Neural progenitor cell (in vitro differentiated cells): ENCODE data around the gene POLR2J2.
"Not testable (repeated sequence)": the region's sequence is repeated elsewhere in the genome, so short reads cannot be mapped to it uniquely, and the experiment has no call there.

ENCODE experiments used
- EZH2 ChIP-seq: fragments of 200-600 bp; sonication (generic); IDR thresholded peaks from 2 replicates; pipeline ENCODE4 v1.6.1; 2017; ENCODE audit warnings: antibody characterized with exemption, mild to moderate bottlenecking, moderate library complexity
- EZH2phosphoT487 ChIP-seq: fragments of 200-600 bp; sonication (generic); IDR thresholded peaks from 2 replicates; pipeline ENCODE4 v1.6.1; 2017; ENCODE audit warnings: antibody characterized with exemption
- TF ChIP-seq, protein P1 (sequence below): fragments of 200-600 bp; sonication (generic); IDR thresholded peaks from 2 replicates; pipeline ENCODE4 v1.5.1; 2017; ENCODE audit warnings: antibody characterized with exemption, mild to moderate bottlenecking

DNA sequence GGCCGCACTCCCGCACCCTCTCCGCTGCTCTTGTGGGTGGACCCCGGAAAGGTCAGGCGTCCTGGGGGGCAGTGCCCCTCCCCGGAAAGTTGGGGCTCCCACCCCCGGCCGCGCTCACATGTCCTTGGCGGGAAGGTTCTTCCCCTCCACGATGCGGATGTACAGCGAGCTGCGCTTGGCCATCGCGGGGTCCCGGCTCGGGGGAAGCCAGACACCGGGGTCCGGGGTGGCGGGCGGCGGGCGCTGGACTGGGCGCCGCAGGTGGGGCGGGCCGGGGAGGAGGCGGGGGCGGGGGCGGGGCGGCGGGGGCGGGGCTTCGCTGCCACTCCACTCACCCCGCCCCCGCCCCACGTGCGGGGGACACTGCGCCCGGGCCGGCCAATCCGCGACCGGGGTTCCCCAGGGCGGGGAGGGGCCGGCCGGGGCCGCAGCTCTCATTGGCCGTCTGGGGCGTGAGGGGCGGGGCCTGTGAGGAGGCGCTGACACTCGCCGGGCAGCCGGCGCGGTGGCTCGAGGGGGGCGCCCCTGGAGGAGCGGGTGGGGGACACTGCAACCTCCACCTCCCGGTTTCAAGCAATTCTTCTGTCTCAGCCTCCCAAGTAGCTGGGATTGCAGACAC, 54.8 kb downstream of the POLR2J2 start, which contains the start of gene RASA4:
- not testable (repeated sequence) for TF ChIP-seq EZH2, EZH2phosphoT487
- TF ChIP-seq, protein P1, sequence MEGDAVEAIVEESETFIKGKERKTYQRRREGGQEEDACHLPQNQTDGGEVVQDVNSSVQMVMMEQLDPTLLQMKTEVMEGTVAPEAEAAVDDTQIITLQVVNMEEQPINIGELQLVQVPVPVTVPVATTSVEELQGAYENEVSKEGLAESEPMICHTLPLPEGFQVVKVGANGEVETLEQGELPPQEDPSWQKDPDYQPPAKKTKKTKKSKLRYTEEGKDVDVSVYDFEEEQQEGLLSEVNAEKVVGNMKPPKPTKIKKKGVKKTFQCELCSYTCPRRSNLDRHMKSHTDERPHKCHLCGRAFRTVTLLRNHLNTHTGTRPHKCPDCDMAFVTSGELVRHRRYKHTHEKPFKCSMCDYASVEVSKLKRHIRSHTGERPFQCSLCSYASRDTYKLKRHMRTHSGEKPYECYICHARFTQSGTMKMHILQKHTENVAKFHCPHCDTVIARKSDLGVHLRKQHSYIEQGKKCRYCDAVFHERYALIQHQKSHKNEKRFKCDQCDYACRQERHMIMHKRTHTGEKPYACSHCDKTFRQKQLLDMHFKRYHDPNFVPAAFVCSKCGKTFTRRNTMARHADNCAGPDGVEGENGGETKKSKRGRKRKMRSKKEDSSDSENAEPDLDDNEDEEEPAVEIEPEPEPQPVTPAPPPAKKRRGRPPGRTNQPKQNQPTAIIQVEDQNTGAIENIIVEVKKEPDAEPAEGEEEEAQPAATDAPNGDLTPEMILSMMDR = not testable (repeated sequence)
